Pancreas (tissue), 10 donors: ENCODE measurements around the gene HAUS8. TPM values are rescaled to one million over a fixed set of nuclear protein-coding genes. Genes with fewer than 3 reads are reported as not detected.

ENCODE experiments used
- ATAC-seq, 4 donors: fragments of 200-7000 bp; cut with Tn5 transposase; one replicate each; pipeline versions ENCODE4 v1.8.0 to v1.9.1; 2020; ENCODE audit warnings: mild to moderate bottlenecking in 4 of 4, moderate library complexity in 4 of 4
- DNase-seq, 6 donors: peaks; one replicate each; pipeline ENCODE4 v3.0.0-alpha.2; 2020
- FAIRE-seq: peaks from 2 replicates; lab custom pipeline; 2012; peaks lifted over from hg19 to GRCh38; lab: Jason Lieb, UNC
- H3K27ac ChIP-seq, 4 donors: fragments of 200-600 bp; sonication (generic); 1 replicate in 3 of 4; 2 replicates in 1 of 4; pipeline versions ENCODE4 v1.5.0 to v1.8.0; 2020
- H3K27me3 ChIP-seq, 4 donors: fragments of 200-600 bp; one replicate each; pipeline ENCODE4 v1.8.0; 2021
- H3K36me3 ChIP-seq, 3 donors: fragments of 200-600 bp; sonication (generic) in 1 of 3; one replicate each; pipeline versions ENCODE4 v1.5.0 to v1.8.0; 2020 to 2021
- H3K4me1 ChIP-seq, 3 donors: fragments of 200-600 bp; one replicate each; pipeline ENCODE4 v1.8.0; 2021
- H3K4me3 ChIP-seq, 4 donors: fragments of 200-600 bp; sonication (generic) in 2 of 4; one replicate each; pipeline versions ENCODE4 v1.5.0 to v1.8.0; 2020 to 2021
- H3K9me3 ChIP-seq, 4 donors: fragments of 200-600 bp; one replicate each; pipeline ENCODE4 v1.8.0; 2021
- WGBS, 2 donors: extraction: QIAGEN DNeasy Blood & Tissue Kit; methylation state at CpG; one replicate each; pipeline ENCODE4 v1.1.7; 2013; 5-methylcytosine and 5-hydroxymethylcytosine counted together
- intact Hi-C, 3 donors: fragments of 100-400 bp; cut with DNase I; formaldehyde crosslinking; loops; one replicate each; pipeline versions ENCODE4 v1.11.1 to v1.14.2; 2022
- polyA plus RNA-seq, 2 donors: library from polyadenylated mRNA; stranded (reverse); fragments of 200-250 nt; gene quantifications; one replicate each; pipeline ENCODE4 v1.2.3, GENCODE V29; 2013
- total RNA-seq, 6 donors: library from RNA; stranded (reverse); fragmentation: NEBNext Ultra II Directional in 4 of 6; extraction: Animal tissue kit (Norgen Biotek cat#: 25700) in 4 of 6; gene quantifications; one replicate each; pipeline versions ENCODE4 v1.2.1 to v1.2.4, GENCODE V29; 2021 to 2023
- TF ChIP-seq, protein P1 (sequence below), 4 donors: fragments of 200-600 bp; sonication (generic) in 3 of 4; IDR thresholded peaks; one replicate each; pipeline versions ENCODE4 v1.5.0 to v1.8.0; 2021; ENCODE audit warnings: antibody characterized with exemption in 4 of 4
- donor health status: healthy with polysubstance abuse.
- donor health status: DM: no; HTN: no; CAD: no; lungs with moderate emphysema.
- donor health status: DM: no; HTN: no; CAD: no.
- donor health status: control.
- donor health status: control.
- donor health status: Bipolar disorder and iron deficiency.
- donor health status: DM: yes; HTN: yes; CAD: no.
- donor health status: DM: no; HTN: no; CAD: no.
- donor health status: DM: no; HTN: no; CAD: no.
- donor health status: DM: yes; HTN: yes; CAD: no.

Gene HAUS8
- total and polyA plus RNA-seq, 8 donors = 2.0 to 12.0 (median 2.4) TPM

DNA sequence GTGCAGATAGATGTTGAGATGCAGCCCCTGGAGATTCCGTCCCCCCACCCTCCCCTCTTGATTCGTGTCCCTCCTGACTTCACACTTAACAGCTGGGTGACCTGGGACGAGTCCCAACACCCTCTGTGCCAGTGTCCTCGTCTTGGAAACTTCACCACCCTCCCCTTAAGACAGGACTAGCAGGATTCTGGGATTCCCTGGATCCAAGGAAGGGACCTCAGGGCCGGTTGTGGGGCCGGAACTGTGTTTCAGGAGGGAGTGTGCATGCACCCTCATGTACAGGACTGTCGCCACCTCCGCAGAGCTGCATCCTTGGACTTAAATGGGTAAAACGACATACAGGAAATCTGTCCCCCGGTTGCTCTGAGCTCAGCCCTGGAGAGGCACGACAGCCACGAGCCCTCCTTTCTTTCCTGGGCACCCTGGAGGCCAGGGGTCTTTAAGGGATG is 1.3 kb upstream of the HAUS8 start:
- no peaks in the 10 kb centered on the region for H3K27me3 ChIP-seq
- peaks cover 0 to 17% (median 0%) of the 10 kb centered on the region in 3 donors for H3K4me1 ChIP-seq
- TF ChIP-seq, protein P1, sequence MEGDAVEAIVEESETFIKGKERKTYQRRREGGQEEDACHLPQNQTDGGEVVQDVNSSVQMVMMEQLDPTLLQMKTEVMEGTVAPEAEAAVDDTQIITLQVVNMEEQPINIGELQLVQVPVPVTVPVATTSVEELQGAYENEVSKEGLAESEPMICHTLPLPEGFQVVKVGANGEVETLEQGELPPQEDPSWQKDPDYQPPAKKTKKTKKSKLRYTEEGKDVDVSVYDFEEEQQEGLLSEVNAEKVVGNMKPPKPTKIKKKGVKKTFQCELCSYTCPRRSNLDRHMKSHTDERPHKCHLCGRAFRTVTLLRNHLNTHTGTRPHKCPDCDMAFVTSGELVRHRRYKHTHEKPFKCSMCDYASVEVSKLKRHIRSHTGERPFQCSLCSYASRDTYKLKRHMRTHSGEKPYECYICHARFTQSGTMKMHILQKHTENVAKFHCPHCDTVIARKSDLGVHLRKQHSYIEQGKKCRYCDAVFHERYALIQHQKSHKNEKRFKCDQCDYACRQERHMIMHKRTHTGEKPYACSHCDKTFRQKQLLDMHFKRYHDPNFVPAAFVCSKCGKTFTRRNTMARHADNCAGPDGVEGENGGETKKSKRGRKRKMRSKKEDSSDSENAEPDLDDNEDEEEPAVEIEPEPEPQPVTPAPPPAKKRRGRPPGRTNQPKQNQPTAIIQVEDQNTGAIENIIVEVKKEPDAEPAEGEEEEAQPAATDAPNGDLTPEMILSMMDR (IDR thresholded peaks at IDR 0.05) = no peak
- peak overlapping the region; percentile 33 to 75 (median 50) for H3K4me3 ChIP-seq
- ATAC-seq (no peak), DNase-seq (peak in 1 of 6 donors; percentile 65), FAIRE-seq (no peak)
- H3K27ac ChIP-seq = peak overlapping the region in 1 of 4 donors; percentile 41
- 11 to 15% methylated on average over 12 of the region's 12 CpGs for WGBS, 2 donors
- no peaks in the 10 kb centered on the region for H3K9me3 ChIP-seq
- H3K36me3 ChIP-seq = no peaks in the 10 kb centered on the region
- intact Hi-C loops = no loop called here

DNA sequence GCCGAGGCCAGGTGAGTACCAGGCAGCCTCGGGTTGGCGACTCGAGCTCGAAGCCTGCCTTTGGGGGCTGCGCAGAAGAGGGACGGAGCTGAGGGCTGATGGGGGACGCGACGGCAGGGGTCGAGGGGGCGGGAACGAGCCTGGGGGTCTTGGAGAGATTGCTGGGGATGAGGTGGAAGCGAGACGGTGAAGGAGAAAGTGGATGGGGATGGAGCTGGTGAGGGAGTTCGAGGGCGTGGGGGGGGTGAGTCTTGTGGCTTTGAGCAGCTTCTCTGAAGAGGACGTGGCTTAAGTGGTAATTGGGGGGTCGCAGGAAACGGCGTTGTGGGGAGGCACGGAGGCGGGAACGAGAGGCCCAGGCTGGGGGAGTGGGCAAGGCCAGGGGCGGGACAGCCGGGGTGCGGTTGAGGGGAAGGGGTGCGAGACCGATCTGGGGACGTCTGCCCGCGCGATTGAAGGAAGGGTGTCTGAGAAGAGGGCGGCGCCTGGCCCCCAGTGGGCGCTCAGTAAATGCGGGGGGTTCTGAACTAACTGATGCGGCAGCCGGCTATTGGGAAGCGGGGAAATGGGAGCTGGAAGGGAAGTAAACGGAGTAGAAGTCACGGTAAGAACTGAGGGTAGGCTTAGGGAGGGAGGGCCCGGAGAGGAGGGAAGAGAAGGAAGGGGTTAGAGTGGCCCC is 751 bp upstream of the HAUS8 start:
- intact Hi-C loops = no loop called here
- peak overlapping the region; percentile 33 to 75 (median 50) for H3K4me3 ChIP-seq
- ATAC-seq (no peak), DNase-seq (peak in 4 of 6 donors; percentile 55 to 81 (median 64)), FAIRE-seq (no peak)
- H3K27ac ChIP-seq = peak overlapping the region in 1 of 4 donors; percentile 41
- H3K4me1 ChIP-seq = peaks cover 0 to 17% (median 0%) of the 10 kb centered on the region in 3 donors
- H3K36me3 ChIP-seq = no peaks in the 10 kb centered on the region
- no peaks in the 10 kb centered on the region for H3K9me3 ChIP-seq
- TF ChIP-seq, protein P1 (IDR thresholded peaks at IDR 0.05) = no peak
- H3K27me3 ChIP-seq = no peaks in the 10 kb centered on the region
- 0 to 1% methylated on average over 43 of the region's 43 CpGs for WGBS, 2 donors

DNA sequence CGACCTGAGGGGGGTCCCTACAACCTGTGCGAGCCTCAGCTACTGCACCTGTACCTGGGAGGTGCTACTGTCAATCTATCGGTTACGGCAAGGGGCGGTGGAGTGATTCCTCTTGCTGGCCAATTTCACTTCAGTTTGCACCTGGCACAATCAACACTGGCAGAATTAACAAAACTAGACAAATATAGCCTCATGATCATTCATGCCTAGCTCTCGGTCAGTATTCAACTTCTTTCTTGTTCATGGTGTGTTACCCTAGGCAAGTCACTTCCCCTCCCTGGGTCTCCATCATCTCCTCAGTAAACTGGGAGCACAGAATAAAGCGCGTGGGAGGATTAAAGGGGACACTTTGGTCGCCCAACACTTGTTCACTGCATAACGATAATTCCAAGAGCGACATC is 618 bp downstream of the HAUS8 start:
- no peak for FAIRE-seq
- intact Hi-C loops = no loop called here

DNA sequence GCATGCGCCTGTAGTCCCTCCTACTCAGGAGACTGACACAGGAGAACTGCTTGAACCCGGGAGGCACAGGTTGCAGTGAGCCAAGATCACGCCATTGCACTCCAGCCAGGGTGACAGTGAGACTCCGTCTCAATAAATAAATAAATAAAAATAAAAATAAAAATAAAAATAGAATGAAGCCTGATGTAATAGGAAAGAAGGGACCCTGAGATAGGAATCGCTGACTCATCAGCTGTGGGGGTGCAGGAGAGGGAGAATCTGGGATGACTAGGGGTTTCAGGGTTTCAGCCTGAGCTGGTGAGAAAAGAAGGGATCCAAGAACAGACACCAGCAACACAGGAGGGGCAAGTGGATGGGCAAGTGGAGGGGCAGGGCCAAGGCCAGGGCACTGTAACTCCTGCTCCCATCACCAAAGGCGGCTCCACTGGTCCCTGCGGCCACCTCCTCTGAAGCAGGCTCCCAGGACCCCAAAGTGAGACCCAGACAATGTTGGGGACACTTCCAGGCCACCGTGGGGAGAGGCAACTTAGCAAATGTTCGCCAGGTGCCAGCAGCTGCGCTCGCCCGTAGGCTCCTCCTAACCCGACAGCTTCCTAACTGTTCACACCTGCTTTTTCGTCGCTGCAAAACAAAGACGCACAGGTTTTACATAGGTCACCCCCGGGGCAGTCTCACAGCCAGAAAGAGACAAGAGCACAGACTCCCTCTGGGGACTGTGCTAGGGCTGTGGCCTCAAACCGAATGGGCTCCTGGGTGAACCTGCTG is 1.2 kb downstream of the HAUS8 start:
- intact Hi-C loops = no loop called here
- peak in 1 of 6 donors; percentile 24 for DNase-seq
- Histone ChIP-seq H3K4me1 (peaks cover 0 to 17% (median 0%) of the 10 kb centered on the region in 3 donors), H3K9me3 (no peaks in the 10 kb centered on the region), H3K27me3 (no peaks in the 10 kb centered on the region), H3K4me3 (peak overlapping the region; percentile 51 to 95 (median 81)), H3K27ac (peak overlapping the region in 2 of 4 donors; percentile 69 to 72), H3K36me3 (no peaks in the 10 kb centered on the region)
- TF ChIP-seq, protein P1 (IDR thresholded peaks at IDR 0.05) = no peak
- FAIRE-seq = no peak
- no peak for ATAC-seq
- WGBS, 2 donors = 37 to 40% methylated on average over 18 of the region's 18 CpGs

More for the DNA sequence above, 618 bp downstream of the HAUS8 start:
- no peaks in the 10 kb centered on the region for H3K9me3 ChIP-seq
- no peak for DNase-seq
- peak overlapping the region; percentile 51 to 95 (median 81) for H3K4me3 ChIP-seq
- 2 to 6% methylated on average over 11 of the region's 11 CpGs for WGBS, 2 donors
- peaks cover 0 to 17% (median 0%) of the 10 kb centered on the region in 3 donors for H3K4me1 ChIP-seq
- H3K27me3 ChIP-seq = no peaks in the 10 kb centered on the region
- TF ChIP-seq, protein P1 (IDR thresholded peaks at IDR 0.05) = no peak
- H3K36me3 ChIP-seq = no peaks in the 10 kb centered on the region
- H3K27ac ChIP-seq = peak overlapping the region; percentile 13 to 72 (median 61)
- no peak for ATAC-seq
